Spleen (tissue), 7 donors: ENCODE results near the gene MOK.

Experiments
- CTCF ChIP-seq, 11 experiments: fragments of 200-600 bp in 7 of 11; fragments of 450-650 bp in 4 of 11; sonication (generic) in 4 of 11; IDR thresholded peaks in 8 of 11; conservative IDR thresholded peaks in 3 of 11; 1 replicate in 7 of 11; 2 replicates in 4 of 11; pipeline versions ENCODE4 v1.4.0 to v1.8.0; 2016 to 2021; ENCODE audit warnings: antibody characterized with exemption in 11 of 11, inconsistent platforms in 4 of 11, mild to moderate bottlenecking in 1 of 11
- POLR2AphosphoS5 ChIP-seq, 3 donors: sonication (generic); formaldehyde crosslinking; IDR thresholded peaks; one replicate each; pipeline ENCODE4 v1.5.1; 2017; ENCODE audit warnings: antibody characterized with exemption in 3 of 3
- donor health status: DM: no; HTN: no; CAD: no; lungs with moderate emphysema.
- donor health status: DM: no; HTN: no; CAD: no.
- donor health status: DM: no; HTN: no; CAD: no.

GRCh38 chr14:102317564-102318248, 12.7 kb upstream of the MOK start:
- TF ChIP-seq CTCF (IDR thresholded peaks at IDR 0.05 in 8 of 11, conservative IDR thresholded peaks at IDR 0.05 in 3 of 11) (no peak), POLR2AphosphoS5 (IDR thresholded peaks at IDR 0.05) (no peak)
